Nephron progenitor cell (in vitro differentiated cells): Measurements from ENCODE around the gene TRAPPC3.

Source experiments
- DNase-seq: peaks from one replicate; pipeline ENCODE4 v3.0.0; 2021
- H3K27ac Mint-ChIP-seq: 2 replicates; pipeline ENCODE4 v1.8.0; 2021; ENCODE audit warnings: mild to moderate bottlenecking, moderate library complexity, mixed read lengths
- H3K27me3 Mint-ChIP-seq: 2 replicates; pipeline ENCODE4 v1.8.0; 2021; ENCODE audit warnings: mild to moderate bottlenecking, low read depth, mixed read lengths; ENCODE audit not compliant: poor library complexity
- H3K36me3 Mint-ChIP-seq: 2 replicates; pipeline ENCODE4 v1.8.0; 2021; ENCODE audit warnings: low read depth, mixed read lengths
- H3K4me1 Mint-ChIP-seq: 2 replicates; pipeline ENCODE4 v1.8.0; 2021; ENCODE audit warnings: mixed read lengths
- H3K4me3 Mint-ChIP-seq: 2 replicates; pipeline ENCODE4 v1.8.0; 2021; ENCODE audit warnings: mild to moderate bottlenecking, moderate library complexity, mixed read lengths
- H3K9me3 Mint-ChIP-seq: 2 replicates; pipeline ENCODE4 v1.8.0; 2021; ENCODE audit warnings: mild to moderate bottlenecking, moderate library complexity, mixed read lengths
- CTCF ChIP-seq: fragments of 200-600 bp; sonication (generic); IDR thresholded peaks from 2 replicates; pipeline ENCODE4 v1.5.0; 2021; ENCODE audit warnings: antibody characterized with exemption

Gene TRAPPC3

DNA sequence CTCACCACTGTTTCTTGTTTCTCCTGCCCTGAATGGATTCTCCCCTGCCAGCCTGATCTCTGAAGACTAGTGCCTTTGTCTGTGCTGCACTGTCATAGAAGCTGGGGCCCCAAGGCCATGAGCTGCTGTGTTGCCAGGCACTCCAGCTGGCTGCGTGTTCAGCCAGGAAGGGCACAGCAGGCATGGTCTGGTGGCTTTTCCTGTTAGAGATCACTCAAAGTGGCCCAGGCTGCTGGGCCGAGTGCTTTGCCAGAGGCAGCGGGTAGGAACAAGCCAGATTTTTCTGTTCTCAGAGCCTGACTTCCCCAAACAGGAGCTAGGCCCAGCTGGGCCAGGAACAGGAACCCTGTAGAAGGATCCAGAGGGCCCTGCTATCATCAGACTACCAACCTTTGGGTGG is 55.4 kb downstream of the TRAPPC3 start:
- peaks cover 18% of the 10 kb centered on the region for H3K4me1 Mint-ChIP-seq
- H3K4me3 Mint-ChIP-seq: no peak overlapping the region
- peaks cover 18% of the 10 kb centered on the region for H3K36me3 Mint-ChIP-seq
- peaks cover 3% of the 10 kb centered on the region for H3K27me3 Mint-ChIP-seq
- no peaks in the 10 kb centered on the region for H3K9me3 Mint-ChIP-seq
- H3K27ac Mint-ChIP-seq: no peak overlapping the region
- no peak for DNase-seq
- TF ChIP-seq CTCF: no peak

GRCh38 chr1:36093226-36093625 is 56.1 kb downstream of the TRAPPC3 start:
- Mint-ChIP-seq H3K36me3 (peaks cover 18% of the 10 kb centered on the region), H3K27ac (no peak overlapping the region), H3K4me3 (no peak overlapping the region), H3K27me3 (peaks cover 3% of the 10 kb centered on the region), H3K4me1 (peaks cover 18% of the 10 kb centered on the region), H3K9me3 (no peaks in the 10 kb centered on the region)
- no peak for TF ChIP-seq CTCF
- no peak for DNase-seq

DNA sequence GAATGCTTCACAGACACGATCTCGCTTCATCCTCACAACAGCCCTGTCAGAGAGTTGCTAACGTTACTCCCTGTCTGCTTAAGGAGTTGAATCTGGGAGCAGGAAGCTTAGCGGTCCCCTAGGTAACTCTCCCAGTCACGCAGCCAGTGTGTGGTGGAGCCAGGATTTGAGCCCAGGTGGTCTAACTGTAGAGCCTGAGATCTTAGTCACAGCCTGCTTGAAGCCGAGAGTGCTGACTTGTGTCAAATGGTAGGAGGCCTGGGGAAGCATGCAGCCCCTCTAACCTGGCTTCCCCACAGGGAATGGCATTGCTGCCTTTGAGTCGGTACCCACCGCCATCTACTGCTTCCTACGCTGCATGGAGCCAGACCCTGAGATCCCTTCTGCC is 56.5 kb downstream of the TRAPPC3 start:
- TF ChIP-seq CTCF: no peak
- peaks cover 3% of the 10 kb centered on the region for H3K27me3 Mint-ChIP-seq
- no peak overlapping the region for H3K4me3 Mint-ChIP-seq
- H3K4me1 Mint-ChIP-seq: peaks cover 18% of the 10 kb centered on the region
- no peak for DNase-seq
- H3K9me3 Mint-ChIP-seq: no peaks in the 10 kb centered on the region
- H3K36me3 Mint-ChIP-seq: peaks cover 18% of the 10 kb centered on the region
- no peak overlapping the region for H3K27ac Mint-ChIP-seq

DNA sequence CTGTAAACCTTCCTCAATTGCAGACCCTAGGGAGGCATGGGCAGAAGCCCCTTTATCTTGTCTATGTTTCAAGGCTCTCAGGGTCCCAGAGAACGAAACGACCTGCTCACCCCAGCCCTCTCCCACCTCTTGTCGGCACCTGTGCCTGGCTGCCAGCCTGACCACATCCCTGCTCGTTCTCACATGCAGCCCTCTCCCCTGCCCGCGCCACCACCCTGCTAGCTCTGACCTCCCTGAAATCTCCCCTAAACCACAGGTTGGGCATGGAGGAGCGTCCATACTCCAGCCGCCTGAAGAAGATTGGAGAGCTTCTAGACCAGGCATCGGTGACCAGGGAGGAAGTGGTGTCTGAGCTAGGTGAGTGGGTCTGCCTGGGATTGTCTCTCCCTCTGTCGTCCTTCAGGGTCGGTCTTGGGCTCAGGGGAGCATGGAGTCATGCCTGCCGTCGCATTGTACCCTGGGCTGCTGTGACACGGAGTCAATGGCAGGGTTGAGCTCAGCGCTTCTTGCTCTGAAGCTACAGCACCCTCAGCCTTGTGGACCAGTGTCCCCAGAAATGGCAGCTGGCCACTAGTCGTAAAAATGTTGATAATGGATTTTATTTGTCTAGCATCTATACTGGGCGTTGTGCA is 57.0 kb downstream of the TRAPPC3 start:
- DNase-seq: no peak
- Mint-ChIP-seq H3K9me3 (no peaks in the 10 kb centered on the region), H3K27ac (peak overlapping the region; percentile 39), H3K4me3 (no peak overlapping the region), H3K4me1 (peaks cover 19% of the 10 kb centered on the region), H3K36me3 (peaks cover 18% of the 10 kb centered on the region), H3K27me3 (peaks cover 3% of the 10 kb centered on the region)
- no peak for TF ChIP-seq CTCF

DNA sequence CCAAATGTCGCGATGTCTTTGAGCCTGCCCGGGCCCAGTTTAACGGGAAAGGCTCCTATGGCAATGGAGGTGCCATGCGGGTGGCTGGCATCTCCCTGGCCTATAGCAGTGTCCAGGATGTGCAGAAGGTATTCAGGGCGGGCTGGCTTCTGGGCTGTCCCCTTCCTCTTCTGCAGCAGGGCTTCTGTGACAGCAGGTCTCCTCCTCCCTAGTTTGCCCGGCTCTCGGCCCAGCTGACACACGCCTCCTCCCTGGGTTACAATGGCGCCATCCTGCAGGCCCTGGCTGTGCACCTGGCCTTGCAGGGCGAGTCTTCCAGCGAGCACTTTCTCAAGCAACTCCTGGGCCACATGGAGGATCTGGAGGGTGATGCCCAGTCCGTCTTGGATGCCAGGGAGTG is 57.6 kb downstream of the TRAPPC3 start:
- Mint-ChIP-seq H3K27ac (no peak overlapping the region), H3K9me3 (no peaks in the 10 kb centered on the region), H3K27me3 (peaks cover 3% of the 10 kb centered on the region), H3K4me1 (peaks cover 22% of the 10 kb centered on the region), H3K36me3 (peaks cover 18% of the 10 kb centered on the region), H3K4me3 (peak overlapping the region; percentile 23)
- no peak for TF ChIP-seq CTCF
- no peak for DNase-seq

DNA sequence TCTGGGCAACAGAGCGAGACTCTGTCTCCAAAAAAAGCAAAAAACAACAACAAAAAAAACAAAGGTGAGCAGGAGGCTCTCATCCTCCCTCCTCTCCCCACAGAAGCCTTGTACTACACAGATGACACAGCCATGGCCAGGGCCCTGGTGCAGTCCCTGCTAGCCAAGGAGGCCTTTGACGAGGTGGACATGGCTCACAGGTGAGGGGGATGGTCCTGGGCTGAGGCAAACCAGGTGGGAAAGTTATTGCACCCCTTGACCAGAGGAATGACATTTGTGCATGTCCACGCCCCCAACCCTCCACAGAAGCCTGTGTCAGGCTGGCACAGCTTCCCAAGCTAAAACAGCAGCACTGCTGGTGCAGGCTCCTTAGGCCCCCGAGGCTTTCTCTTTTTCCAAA is 58.1 kb downstream of the TRAPPC3 start:
- Mint-ChIP-seq H3K4me1 (peaks cover 17% of the 10 kb centered on the region), H3K9me3 (no peaks in the 10 kb centered on the region), H3K27ac (no peak overlapping the region), H3K27me3 (peaks cover 3% of the 10 kb centered on the region), H3K4me3 (peak overlapping the region; percentile 23), H3K36me3 (peaks cover 18% of the 10 kb centered on the region)
- no peak for DNase-seq
- TF ChIP-seq CTCF: no peak
